SH-SY5Y (cell line): Measurements from ENCODE around the gene BTBD6.

Experiments
- GATA2 ChIP-seq: IDR thresholded peaks from 2 replicates; pipeline ENCODE4 v1.6.1; 2011; ENCODE audit warnings: mild to moderate bottlenecking, low read depth, low read length
- GATA3 ChIP-seq: IDR thresholded peaks from 2 replicates; pipeline ENCODE4 v1.6.1; 2011; ENCODE audit warnings: low read depth, mild to moderate bottlenecking, low read length, moderate library complexity

GRCh38 chr14:105260959-105261358, 12.6 kb downstream of the BTBD6 start:
- TF ChIP-seq GATA2 = no peak
- no peak for TF ChIP-seq GATA3
